WI38 (cell line): ENCODE measurements around the gene EPB41L2.

Experiments used
- H3K4me3 ChIP-seq: 2 replicates; pipeline ENCODE4 v1.5.1; 2011; ENCODE audit warnings: low read depth, mild to moderate bottlenecking, control low read depth, low read length
- TF ChIP-seq, protein P1 (sequence below): IDR thresholded peaks from 2 replicates; pipeline ENCODE4 v1.5.1; 2012; ENCODE audit warnings: low read depth, mild to moderate bottlenecking, control low read depth, low read length

The EPB41L2 gene

GRCh38 chr6:130933712-130934200 is 129.3 kb downstream of the EPB41L2 start:
- TF ChIP-seq, protein P1, sequence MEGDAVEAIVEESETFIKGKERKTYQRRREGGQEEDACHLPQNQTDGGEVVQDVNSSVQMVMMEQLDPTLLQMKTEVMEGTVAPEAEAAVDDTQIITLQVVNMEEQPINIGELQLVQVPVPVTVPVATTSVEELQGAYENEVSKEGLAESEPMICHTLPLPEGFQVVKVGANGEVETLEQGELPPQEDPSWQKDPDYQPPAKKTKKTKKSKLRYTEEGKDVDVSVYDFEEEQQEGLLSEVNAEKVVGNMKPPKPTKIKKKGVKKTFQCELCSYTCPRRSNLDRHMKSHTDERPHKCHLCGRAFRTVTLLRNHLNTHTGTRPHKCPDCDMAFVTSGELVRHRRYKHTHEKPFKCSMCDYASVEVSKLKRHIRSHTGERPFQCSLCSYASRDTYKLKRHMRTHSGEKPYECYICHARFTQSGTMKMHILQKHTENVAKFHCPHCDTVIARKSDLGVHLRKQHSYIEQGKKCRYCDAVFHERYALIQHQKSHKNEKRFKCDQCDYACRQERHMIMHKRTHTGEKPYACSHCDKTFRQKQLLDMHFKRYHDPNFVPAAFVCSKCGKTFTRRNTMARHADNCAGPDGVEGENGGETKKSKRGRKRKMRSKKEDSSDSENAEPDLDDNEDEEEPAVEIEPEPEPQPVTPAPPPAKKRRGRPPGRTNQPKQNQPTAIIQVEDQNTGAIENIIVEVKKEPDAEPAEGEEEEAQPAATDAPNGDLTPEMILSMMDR: no peak
- H3K4me3 ChIP-seq: no peak overlapping the region

- TF ChIP-seq, protein P1: no peak
Measured at GRCh38 chr6:130932921-130933320, 130.1 kb downstream of the EPB41L2 start.

DNA sequence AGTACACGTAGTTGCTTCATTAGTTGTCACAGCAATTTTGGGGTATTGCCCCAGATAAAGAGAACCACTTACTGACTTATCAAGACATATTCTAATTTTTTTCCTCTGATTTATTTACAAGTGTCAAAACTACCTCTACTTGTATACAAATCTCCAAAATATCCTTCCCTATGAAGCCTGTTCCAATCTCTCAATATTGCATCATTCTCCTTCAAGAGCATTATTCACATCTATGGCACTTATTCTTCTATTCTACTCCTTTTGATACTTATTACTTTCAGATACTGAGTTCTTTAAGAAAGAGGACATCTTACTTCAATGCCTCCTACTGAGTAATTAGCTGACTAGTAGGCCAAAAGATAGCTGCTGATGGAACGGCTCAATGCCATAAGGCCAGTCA is 130.6 kb downstream of the EPB41L2 start:
- H3K4me3 ChIP-seq: no peak overlapping the region
- TF ChIP-seq, protein P1: no peak

More at GRCh38 chr6:130932921-130933320, 130.1 kb downstream of the EPB41L2 start:
- no peak overlapping the region for H3K4me3 ChIP-seq

GRCh38 chr6:130931683-130932082 is 131.4 kb downstream of the EPB41L2 start:
- TF ChIP-seq, protein P1: no peak
- no peak overlapping the region for H3K4me3 ChIP-seq

DNA sequence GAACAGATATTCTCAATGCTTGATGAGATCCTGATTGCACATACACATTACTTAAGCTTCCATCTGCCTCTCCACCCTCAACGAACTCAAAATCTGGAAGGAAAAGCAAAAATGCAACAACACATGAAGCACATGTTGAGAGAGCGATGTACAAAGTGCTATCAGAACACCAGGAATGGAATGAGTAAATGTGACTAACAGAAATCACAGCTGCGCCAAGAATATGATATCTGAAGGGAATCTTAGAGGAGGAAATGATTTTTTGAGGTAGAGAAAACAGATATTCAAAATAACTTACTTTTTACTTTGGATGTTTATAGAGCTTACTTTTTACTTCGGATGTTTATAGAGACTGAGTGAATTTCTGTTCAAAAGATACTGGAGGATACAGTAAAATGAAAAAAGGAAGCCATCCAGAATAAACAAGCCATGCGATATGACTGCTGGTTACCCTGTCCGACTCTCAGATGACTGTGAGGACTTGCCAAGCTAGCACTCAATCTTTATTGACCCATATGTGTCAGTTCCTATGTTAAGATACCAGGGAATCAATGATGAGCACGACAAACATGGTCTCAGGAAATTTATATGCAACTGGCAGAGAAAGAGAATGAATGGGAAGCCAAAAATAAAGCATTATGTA is 133.9 kb downstream of the EPB41L2 start:
- TF ChIP-seq, protein P1: no peak
- H3K4me3 ChIP-seq: peak overlapping the region; percentile 4; the same call in 1 of the 2 replicates

- TF ChIP-seq, protein P1: no peak
- H3K4me3 ChIP-seq: peak overlapping the region; percentile 4; the same call in 1 of the 2 replicates
Measured at GRCh38 chr6:130928158-130928912, 134.7 kb downstream of the EPB41L2 start.

DNA sequence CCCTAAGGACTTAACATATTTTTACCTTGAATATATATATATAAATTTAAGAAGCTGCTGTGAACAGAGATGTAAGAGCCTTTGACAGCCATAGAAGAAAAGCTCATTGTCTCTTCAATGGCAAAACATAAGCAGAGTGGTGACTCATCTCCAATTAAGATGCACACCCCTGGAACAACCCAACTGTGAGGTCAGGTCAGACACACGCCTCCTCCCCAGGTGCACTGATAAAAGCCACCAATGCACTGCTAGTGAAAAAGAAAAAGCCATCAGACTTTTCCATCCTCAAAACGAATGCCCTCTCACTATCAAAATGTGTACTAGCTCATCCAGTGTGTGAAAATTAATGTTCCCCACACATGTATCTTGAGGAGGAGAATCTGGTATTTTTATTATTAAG is 135.7 kb downstream of the EPB41L2 start:
- H3K4me3 ChIP-seq: no peak overlapping the region
- TF ChIP-seq, protein P1: no peak
